Measurements from ENCODE around the gene PIR. TPM values are rescaled to one million over a fixed set of nuclear protein-coding genes. Genes with fewer than 3 reads are reported as not detected.

PIR gene
- total RNA-seq, 2 donors from 2014 or later = 8.9 to 20.1 TPM

- H3K9me3 ChIP-seq = no peaks in the 10 kb centered on the region
- no peaks in the 10 kb centered on the region for H3K4me1 ChIP-seq (replicated peaks)
- no peak for TF ChIP-seq POLR2A (IDR thresholded peaks at IDR 0.05)
- TF ChIP-seq CTCF (IDR thresholded peaks at IDR 0.05) = no peak
- intact Hi-C loops (cut with DNase I) = no loop called here
- no peaks in the 10 kb centered on the region for H3K27me3 ChIP-seq (replicated peaks; ENCODE audit: insufficient read depth)
- no peaks in the 10 kb centered on the region for H3K36me3 ChIP-seq
- no peak overlapping the region for H3K4me3 ChIP-seq
- no peak overlapping the region for H3K27ac ChIP-seq
- no peak for DNase-seq (ENCODE audit: low spot score)
Measured at GRCh38 chrX:15464704-15465103, 28.4 kb downstream of the PIR start.

GRCh38 chrX:15451913-15452312 lies 41.2 kb downstream of the PIR start:
- no peak for TF ChIP-seq CTCF (IDR thresholded peaks at IDR 0.05)
- no peak for TF ChIP-seq POLR2AphosphoS5 (IDR thresholded peaks at IDR 0.05)
- no peak for TF ChIP-seq POLR2A (IDR thresholded peaks at IDR 0.05)
- Histone ChIP-seq H3K4me3 (no peak overlapping the region), H3K27me3 (replicated peaks; ENCODE audit: insufficient read depth) (no peaks in the 10 kb centered on the region), H3K4me1 (replicated peaks) (no peaks in the 10 kb centered on the region), H3K27ac (no peak overlapping the region), H3K9me3 (no peaks in the 10 kb centered on the region), H3K36me3 (no peaks in the 10 kb centered on the region)
- intact Hi-C loops (cut with DNase I) = no loop called here
- peak; percentile 27 for DNase-seq (ENCODE audit: low spot score)
- WGBS = 9% methylated on average over 1 of the region's 1 CpG

- Histone ChIP-seq H3K9me3 (no peaks in the 10 kb centered on the region), H3K4me3 (no peak overlapping the region), H3K27me3 (replicated peaks; ENCODE audit: insufficient read depth) (no peaks in the 10 kb centered on the region), H3K36me3 (no peaks in the 10 kb centered on the region), H3K27ac (no peak overlapping the region), H3K4me1 (replicated peaks) (no peaks in the 10 kb centered on the region)
- intact Hi-C loops (cut with DNase I) = no loop called here
- no peak for TF ChIP-seq POLR2A (IDR thresholded peaks at IDR 0.05)
- TF ChIP-seq CTCF (IDR thresholded peaks at IDR 0.05) = no peak
- no peak for TF ChIP-seq POLR2AphosphoS5 (IDR thresholded peaks at IDR 0.05)
- no peak for DNase-seq (ENCODE audit: low spot score)
- 50% methylated on average over 5 of the region's 5 CpGs for WGBS
Measured at GRCh38 chrX:15448010-15448639, 45.0 kb downstream of the PIR start.

GRCh38 chrX:15441464-15441863 lies 51.7 kb downstream of the PIR start:
- no peaks in the 10 kb centered on the region for H3K4me1 ChIP-seq (replicated peaks)
- TF ChIP-seq CTCF (IDR thresholded peaks at IDR 0.05) (no peak), POLR2A (IDR thresholded peaks at IDR 0.05) (no peak), POLR2AphosphoS5 (IDR thresholded peaks at IDR 0.05) (no peak)
- intact Hi-C loops (cut with DNase I) = no loop called here
- no peaks in the 10 kb centered on the region for H3K9me3 ChIP-seq
- H3K27ac ChIP-seq = no peak overlapping the region
- H3K36me3 ChIP-seq = no peaks in the 10 kb centered on the region
- H3K27me3 ChIP-seq (replicated peaks; ENCODE audit: insufficient read depth) = no peaks in the 10 kb centered on the region
- 93% methylated on average over 5 of the region's 5 CpGs for WGBS
- no peak overlapping the region for H3K4me3 ChIP-seq
- no peak for DNase-seq (ENCODE audit: low spot score)

GRCh38 chrX:15438332-15438731 lies 54.8 kb downstream of the PIR start:
- Histone ChIP-seq H3K27ac (no peak overlapping the region), H3K27me3 (replicated peaks; ENCODE audit: insufficient read depth) (no peaks in the 10 kb centered on the region), H3K4me1 (replicated peaks) (no peaks in the 10 kb centered on the region), H3K36me3 (no peaks in the 10 kb centered on the region), H3K4me3 (no peak overlapping the region), H3K9me3 (no peaks in the 10 kb centered on the region)
- DNase-seq (ENCODE audit: low spot score) = no peak
- WGBS = 95% methylated on average over 3 of the region's 3 CpGs
- TF ChIP-seq CTCF (IDR thresholded peaks at IDR 0.05) (no peak), POLR2A (IDR thresholded peaks at IDR 0.05) (no peak), POLR2AphosphoS5 (IDR thresholded peaks at IDR 0.05) (no peak)
- intact Hi-C loops (cut with DNase I) = no loop called here
